ENCODE measurements around the gene FBXL15.

The FBXL15 gene

DNA sequence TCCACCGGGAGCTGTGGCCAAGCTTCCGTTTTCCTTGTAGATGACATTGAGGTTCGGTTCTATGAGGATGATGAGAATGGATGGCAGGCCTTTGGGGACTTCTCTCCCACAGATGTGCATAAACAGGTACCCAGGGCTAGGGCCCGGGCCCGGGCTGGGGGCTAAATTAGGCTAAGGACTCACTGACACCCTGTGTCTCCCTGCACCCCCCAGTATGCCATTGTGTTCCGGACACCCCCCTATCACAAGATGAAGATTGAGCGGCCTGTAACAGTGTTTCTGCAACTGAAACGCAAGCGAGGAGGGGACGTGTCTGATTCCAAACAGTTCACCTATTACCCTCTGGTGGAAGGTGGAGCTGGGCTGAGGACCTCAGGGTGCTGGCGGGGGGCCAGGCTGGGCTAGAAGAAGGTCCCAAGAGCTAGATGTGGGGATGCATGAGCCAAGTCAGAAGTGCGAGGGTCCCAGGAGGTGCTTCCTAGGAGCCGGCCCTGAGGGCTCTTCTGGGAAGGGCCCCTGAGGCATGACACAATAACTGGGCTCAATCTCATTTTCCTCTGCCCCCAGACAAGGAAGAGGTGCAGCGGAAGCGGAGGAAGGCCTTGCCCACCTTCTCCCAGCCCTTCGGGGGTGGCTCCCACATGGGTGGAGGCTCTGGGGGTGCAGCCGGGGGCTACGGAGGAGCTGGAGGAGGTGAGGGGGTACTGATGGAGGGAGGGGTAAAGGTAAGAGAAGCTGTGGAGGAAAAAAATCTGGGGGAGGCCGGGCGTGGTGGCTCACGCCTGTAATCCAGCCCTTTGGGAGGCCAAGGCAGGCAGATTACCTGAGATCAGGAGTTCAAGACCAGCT is 22.2 kb upstream of the FBXL15 start:
- no peak for DNase-seq

DNA sequence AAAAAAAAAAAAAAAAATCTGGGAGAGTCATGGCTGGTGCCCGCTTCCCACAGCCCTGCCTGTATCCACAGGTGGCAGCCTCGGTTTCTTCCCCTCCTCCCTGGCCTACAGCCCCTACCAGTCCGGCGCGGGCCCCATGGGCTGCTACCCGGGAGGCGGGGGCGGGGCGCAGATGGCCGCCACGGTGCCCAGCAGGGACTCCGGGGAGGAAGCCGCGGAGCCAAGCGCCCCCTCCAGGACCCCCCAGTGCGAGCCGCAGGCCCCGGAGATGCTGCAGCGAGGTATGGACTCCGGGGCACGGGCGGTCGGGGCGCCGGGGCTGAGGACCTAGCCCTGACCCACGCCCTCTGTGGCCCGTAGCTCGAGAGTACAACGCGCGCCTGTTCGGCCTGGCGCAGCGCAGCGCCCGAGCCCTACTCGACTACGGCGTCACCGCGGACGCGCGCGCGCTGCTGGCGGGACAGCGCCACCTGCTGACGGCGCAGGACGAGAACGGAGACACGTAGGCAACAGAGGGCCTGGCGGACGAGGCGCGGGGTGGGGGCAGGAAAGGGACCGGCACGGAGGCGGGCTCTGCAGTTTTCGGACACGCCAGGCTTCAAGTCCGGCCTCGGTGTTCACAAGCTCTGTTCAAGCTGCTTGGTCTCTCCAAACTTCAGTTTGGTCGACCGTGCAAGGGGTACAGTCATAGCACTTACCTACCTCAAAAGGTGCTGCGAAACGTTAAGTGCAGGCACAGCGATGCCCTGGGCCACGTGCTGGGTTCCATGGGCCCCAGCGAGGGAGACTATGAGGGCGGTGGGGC is 21.2 kb upstream of the FBXL15 start:
- DNase-seq: peak; percentile 82

DNA sequence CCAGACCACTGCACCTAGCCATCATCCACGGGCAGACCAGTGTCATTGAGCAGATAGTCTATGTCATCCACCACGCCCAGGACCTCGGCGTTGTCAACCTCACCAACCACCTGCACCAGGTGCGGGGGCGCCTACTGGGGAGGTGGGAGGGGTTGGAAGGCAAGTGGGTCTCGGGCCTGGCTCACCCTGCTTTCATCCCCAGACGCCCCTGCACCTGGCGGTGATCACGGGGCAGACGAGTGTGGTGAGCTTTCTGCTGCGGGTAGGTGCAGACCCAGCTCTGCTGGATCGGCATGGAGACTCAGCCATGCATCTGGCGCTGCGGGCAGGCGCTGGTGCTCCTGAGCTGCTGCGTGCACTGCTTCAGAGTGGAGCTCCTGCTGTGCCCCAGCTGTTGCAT is 20.6 kb upstream of the FBXL15 start:
- no peak for DNase-seq

DNA sequence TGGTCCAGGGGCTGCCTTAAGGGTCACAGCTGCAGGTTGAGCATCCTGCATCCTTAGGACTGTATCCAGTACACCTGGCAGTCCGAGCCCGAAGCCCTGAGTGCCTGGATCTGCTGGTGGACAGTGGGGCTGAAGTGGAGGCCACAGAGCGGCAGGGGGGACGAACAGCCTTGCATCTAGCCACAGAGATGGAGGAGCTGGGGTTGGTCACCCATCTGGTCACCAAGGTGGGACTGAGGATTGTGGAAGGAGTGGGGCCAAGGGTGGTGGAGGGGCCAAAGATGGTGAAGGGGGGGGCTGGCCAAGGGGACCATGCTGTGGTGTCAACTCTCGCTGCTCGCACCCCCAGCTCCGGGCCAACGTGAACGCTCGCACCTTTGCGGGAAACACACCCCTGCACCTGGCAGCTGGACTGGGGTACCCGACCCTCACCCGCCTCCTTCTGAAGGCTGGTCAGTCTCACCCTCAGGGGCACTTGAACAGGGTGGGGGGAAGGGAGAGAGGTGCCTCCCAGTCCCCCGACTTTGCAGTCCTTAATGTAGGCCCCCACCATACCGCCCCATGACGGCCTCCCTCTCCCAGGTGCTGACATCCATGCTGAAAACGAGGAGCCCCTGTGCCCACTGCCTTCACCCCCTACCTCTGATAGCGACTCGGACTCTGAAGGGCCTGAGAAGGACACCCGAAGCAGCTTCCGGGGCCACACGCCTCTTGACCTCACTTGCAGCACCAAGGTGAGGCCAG is 19.9 kb upstream of the FBXL15 start:
- DNase-seq: no peak

DNA sequence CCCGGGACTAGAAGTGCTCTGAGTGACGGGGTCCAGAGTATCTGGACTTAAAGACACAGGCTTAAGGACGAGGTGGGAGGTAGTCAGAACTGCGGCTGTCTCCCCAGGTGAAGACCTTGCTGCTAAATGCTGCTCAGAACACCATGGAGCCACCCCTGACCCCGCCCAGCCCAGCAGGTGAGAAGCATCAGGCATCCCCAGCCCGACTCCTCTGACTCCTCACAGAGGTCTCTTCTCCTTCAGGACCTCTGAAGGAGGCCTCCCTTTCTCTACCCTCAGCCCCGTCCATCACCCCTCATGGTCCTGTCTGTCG is 19.3 kb upstream of the FBXL15 start:
- DNase-seq: no peak

DNA sequence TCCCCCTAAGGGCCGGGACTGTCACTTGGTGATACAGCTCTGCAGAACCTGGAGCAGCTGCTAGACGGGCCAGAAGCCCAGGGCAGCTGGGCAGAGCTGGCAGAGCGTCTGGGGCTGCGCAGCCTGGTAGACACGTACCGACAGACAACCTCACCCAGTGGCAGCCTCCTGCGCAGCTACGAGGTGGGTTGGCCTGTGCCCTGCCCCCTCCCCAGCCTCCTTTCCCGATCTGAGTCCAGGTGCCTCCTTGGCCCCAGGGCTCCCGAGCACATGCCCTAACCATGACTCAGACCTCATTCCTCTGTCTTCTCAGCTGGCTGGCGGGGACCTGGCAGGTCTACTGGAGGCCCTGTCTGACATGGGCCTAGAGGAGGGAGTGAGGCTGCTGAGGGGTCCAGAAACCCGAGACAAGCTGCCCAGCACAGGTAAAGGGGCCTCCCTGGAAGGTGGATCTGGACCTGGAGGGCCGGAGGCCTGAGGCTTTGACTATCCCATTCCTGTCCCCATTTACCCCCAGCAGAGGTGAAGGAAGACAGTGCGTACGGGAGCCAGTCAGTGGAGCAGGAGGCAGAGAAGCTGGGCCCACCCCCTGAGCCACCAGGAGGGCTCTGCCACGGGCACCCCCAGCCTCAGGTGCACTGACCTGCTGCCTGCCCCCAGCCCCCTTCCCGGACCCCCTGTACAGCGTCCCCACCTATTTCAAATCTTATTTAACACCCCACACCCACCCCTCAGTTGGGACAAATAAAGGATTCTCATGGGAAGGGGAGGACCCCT is 18.7 kb upstream of the FBXL15 start:
- peak; percentile 46 for DNase-seq

DNA sequence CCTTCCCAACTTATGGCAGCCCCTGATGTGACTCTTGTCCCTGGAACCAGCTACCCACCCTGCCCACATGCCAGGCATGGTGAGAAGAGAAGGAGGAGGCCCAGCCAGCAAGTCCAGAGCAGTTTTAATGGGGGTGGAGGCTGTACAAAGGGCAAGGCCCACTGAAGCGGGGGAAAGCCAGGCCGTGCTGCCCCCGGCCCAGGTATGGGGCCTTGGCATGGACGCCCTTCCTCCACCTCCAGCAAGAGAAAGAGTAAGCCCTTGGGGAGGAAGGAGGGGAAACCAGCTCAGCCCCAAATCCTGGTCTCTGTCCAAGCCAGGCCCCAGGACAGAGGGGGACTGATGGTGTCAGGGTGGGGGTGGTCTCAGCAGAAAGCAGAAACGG is 18.1 kb upstream of the FBXL15 start:
- no peak for DNase-seq

DNA sequence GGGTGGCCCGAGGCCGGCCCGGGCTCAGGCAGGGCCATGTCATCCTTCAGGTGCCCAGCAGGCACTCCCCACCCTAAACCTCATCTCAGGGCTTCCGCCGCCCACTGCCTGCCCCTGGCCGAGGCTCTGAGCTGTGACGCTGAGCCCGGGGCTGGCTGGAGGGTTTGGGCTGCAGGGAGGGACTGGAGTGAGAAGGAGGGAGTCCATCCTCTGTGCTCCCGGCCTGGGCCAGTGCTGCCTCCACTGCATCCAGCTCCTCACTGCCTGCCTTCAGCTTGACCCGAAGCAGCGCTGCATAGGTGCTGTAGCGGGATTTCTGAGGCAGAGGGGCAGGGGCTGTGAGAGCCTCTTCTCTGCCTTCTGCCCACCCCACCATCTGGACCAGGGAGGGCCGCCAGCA is 17.5 kb upstream of the FBXL15 start:
- no peak for DNase-seq

DNA sequence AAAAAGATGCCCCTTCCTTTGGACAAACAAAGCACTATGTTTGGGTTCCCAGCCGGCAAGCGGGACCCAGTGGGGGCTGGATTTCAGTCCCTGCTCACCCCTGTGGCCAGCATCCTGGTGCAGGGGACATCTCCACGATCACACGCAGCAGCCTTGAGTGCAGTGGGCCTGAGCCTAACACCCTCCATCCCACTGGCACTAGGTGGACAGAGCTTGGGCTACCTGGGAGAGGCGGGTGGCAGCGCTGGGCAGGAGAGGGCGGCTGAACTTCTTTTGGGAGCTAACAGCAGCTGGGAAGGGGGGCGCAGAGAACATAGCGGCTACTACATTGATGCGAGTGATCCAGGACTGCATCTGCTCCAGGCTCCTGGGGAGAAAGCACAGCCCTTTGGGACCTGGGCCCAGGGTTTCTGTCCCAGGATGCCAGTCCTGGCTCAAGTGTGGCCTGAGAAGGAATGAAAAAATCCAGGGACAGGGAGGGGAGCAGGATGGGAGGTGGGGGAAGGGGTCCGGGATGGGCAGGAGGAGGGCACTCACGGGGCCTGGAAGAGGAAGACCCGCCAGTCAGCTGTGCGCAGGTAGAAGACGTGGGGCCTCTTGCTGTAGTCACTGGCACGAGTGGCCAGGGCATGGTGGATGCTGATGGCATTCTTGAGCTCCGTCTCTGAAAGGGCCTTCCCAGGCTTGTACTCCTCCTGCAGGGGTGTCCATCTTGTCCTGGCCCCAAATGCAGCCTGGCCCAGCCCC is 16.1 kb upstream of the FBXL15 start:
- no peak for DNase-seq

DNA sequence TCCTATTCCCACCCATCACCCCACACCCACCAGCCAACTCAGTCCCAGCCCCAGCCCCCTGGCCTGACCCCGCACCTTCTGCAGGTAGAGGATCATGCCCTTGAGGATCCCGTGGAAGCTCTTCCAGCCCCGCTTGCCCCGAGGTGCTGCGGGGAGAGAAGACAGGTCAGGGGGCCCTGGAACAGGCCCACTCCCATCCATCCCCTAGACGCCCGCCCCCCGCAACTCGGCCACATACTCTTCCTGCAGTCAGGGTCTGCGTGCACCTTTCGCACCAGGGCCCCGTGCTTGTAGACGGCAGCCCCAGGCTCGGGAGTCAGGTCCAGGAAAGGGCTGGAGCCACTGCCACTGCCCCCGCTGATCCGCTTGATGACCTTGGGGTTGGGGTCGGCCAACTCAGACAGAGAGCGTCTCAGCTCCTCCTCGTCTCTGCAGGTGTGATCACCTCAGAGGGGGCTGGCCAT is 15.5 kb upstream of the FBXL15 start:
- no peak for DNase-seq

DNA sequence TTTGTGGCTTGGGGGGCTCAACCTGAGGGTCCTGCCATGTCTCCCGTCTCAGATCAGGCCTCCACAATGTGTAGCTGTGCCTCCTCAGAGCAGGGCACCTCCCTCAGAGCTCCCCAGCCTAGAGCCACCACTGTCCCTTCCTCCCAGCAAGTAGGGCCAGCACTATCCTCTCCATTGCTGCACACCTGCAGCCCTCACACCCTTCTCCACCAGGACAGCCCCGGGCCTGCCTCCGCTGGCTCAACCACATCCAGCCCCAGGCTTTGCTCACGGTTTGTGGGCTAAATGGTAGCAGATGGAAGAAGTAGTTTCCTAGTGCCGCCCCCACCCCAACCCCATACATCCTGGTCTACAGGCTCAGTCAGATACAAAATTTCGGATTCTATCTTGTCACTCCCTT is 15.0 kb upstream of the FBXL15 start:
- no peak for DNase-seq

DNA sequence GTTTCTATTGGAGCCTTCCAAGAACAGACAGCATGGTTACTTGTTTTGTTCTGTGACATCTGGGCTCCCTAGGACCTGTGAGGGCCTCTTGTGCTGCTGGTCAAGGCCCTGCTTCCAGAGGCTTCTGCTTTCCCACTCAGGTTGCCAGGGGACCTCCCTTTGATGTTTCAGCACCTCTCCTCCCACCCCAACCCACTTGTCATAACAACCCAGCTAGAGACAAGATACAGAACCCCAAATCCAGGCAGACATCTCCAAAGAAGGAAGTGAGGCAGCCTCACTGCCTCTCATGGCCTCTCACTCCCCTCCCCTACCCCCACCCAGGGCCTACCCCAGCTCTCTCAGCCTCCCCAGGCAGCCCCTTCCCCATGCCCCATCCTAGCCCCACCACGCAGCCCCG is 13.8 kb upstream of the FBXL15 start:
- DNase-seq: no peak

DNA sequence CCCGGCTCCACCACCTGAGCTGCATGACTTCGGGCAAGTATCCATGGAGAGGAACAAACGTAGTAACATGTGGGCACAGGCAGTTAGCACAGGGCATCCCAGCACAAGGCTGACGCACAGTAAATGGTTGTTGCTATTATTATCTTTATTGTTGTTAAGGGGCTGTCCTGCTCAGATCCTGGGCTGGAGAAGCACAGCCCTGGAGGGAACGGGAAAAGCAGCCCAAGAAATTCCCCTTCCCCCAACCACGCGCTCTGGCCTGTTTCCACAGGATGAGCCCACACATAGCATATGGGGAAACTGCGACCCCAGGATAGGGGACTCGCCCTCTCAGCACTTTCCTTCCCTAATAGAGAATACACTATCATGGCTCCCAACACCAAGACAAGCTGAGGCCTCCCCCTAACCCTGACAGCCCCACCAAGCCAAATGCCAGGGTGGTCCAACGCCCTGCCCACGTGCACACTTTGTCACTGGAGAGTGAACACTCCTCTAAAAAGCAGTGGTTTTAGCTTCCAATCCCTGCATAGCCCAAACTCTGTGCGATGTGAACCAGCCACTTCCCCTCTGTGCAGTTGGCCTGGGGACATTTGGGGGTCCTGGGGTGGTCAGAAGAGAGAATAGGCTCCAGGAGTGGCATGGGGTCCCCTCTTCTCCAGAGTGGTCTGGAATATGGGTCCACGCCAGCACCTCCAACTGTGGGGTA is 13.1 kb upstream of the FBXL15 start:
- no peak for DNase-seq

DNA sequence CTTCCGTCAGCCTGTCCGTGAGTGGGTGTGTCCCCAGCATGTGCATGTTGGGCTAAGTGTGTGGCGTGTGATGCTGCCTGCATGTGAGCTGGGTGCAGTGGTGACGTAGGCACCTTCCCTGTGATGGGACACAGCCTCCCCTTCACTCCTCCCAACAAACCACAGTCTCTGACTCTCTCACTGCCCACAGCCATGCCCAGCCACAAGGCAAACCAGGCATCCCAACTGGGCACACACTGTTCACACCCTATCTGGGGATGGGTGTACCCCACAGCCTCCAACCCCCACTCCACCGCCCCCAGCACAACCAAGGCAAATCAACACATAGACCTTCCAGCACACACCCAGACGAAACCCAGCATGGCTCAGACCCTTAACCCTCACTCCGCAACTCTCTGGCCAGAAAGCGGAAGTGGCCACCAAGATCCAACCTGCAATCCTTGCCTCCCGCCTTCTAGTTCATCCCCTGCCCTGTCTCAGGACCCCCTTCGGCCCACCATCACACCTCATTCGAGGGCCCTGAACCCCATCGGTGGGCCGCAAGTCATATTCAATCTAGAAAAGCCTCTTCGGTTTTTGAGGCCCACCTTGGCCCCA is 12.4 kb upstream of the FBXL15 start:
- no peak for DNase-seq

DNA sequence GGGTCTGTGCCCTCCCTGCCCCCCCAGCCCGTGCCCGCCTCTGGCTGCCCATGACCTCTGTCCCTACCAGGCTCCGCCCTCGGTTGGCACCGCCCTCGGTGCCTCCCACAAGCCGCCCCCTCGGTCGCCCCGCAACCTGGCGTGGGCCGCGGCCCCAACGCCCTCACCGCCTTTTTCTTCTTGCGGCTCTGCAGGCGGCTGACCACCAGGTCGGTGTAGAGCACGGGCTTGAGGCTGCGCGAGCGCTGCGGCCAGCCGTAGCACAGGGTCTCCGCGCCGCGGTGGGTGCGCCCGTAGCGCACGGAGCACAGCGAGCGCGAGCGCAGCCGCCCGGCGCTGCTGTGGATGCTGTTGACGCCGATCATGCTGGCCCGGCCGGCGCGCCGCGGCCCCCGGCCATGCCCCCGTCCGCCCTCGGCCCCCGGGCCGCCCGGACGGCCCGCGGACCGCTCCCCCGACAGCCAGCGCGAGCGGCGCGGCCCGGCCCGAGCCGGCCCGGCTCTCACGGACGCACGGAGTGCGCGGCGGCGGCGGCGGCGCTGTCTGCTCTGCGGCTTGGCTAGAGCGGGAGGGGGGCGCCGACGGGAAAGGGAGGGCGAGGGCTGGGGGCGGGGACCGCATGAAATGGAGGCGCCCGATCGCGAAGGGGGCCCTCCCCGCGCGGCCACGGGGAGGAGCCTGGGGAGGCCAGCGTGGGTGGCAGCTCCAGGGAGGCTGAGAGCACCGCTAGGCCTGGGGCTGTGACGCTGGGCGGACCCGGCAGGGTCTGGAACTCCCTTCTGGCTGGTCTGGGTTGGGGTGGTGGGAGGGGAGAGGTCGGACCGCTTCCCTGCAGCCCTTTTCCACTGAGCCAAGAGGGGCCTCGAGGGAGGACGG is 11.7 kb upstream of the FBXL15 start:
- peak; percentile 43 for DNase-seq

DNA sequence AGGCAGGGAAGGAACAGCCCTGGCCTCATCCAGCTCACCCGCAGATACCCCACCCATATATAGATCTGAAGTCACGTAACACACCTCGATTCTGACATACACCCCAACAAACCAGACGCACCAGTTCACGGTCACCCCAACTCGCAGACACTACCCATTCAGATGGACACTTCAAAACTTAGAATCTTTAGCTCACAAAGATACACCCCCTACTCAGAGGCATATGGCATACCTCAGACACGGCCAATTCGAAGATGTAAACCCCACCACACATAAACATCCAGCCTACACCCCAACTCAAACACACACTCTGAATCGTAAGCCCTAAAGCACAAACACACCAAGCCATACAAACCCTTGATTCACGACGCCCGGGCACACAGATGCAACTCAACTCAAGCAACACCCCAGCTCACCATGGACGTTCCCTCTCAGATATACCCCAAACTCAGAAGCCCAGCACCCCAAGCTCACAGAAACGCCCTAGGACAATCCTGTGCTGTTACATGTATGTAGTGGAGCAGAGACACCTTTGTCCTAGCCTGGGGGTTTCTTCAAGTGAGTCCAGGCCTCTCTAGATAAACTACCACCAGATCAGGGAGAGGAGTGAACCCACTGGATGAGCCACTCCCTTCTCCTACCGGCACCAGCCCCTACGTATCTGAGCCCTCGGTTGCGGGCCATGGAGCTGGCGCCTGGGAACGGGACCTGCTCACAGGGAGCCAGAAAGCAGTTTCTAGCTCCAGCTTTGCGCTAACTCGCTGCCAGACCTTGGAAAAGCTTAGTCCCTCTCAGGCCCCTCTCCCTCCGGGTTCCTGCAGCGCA is 10.8 kb upstream of the FBXL15 start:
- DNase-seq: no peak

DNA sequence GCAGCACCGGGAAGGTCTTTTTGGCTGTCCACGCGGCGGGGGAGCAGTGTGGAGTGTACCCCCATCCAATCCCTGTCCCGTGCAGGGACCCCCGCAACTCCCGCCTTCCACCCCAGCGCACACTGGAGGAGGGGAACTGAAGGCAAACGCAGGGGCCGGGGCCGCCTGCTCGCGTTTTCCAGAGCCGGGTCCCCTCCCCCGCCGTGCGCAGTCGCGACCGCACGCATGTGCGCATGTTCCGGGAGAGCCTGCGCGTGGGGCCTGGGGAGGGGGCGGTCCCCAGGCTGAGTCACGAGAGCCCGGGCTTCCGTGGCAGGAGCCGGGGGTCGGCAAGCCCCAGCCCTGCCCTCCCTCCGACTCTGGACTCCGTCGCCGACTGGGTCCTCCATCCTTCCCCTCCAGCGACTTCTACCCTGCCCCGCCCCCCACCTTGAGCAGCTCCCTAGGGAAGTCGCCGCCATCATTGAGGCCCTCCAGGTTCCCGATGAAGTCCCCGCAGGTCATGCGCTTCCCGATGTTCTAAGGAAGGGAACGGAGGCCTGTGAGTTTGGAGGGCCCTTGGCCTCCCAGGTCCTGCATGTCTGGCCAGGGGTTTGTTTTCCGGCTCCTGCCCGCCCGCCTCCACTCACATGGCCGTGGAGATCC is 10.1 kb upstream of the FBXL15 start:
- peak; percentile 44 for DNase-seq

Data from fibroblast of upper back skin (primary cell).